GM18873 (cell line): ENCODE measurements around the gene FOXR1.
"Not testable (repeated sequence)": the region's sequence is repeated elsewhere in the genome, so short reads cannot be mapped to it uniquely, and the experiment has no call there.

Experiments used
- ATAC-seq: cut with Tn5 transposase; IDR thresholded peaks from one replicate; pipeline ENCODE4 v1.9.1; 2021; ENCODE audit warnings: mild to moderate bottlenecking, moderate library complexity, moderate number of reproducible peaks; ENCODE audit not compliant: unreplicated experiment, low FRiP score

FOXR1 gene

GRCh38 chr11:118991486-118992038, 20.0 kb downstream of the FOXR1 start:
- ATAC-seq: not testable (repeated sequence)

- ATAC-seq: peak; percentile 11
Observed at GRCh38 chr11:118996926-118997626, 25.5 kb downstream of the FOXR1 start.

- ATAC-seq: peak; percentile 78
Observed at GRCh38 chr11:118997627-118998387, 26.2 kb downstream of the FOXR1 start, which contains the start of gene CENATAC. Gene CENATAC, plus strand, starts transcription at chr11:118998138. Its CDS starts 60 bp downstream, at chr11:118998198.

- peak; percentile 5 for ATAC-seq
Observed at GRCh38 chr11:118998388-118998717, 26.8 kb downstream of the FOXR1 start.

- ATAC-seq: no peak
Observed at GRCh38 chr11:118998822-118999221, 27.3 kb downstream of the FOXR1 start.

GRCh38 chr11:119000906-119001305, 29.3 kb downstream of the FOXR1 start:
- no peak for ATAC-seq

- no peak for ATAC-seq
Observed at GRCh38 chr11:119006656-119007055, 35.1 kb downstream of the FOXR1 start.

GRCh38 chr11:119011476-119012053, 40.0 kb downstream of the FOXR1 start:
- no peak for ATAC-seq

GRCh38 chr11:119012629-119013170, 41.1 kb downstream of the FOXR1 start:
- ATAC-seq: no peak

- ATAC-seq: no peak
Observed at GRCh38 chr11:119014209-119014924, 42.8 kb downstream of the FOXR1 start.

GRCh38 chr11:119015054-119015611, 43.6 kb downstream of the FOXR1 start:
- no peak for ATAC-seq

GRCh38 chr11:119016216-119017009, 44.9 kb downstream of the FOXR1 start:
- no peak for ATAC-seq

- ATAC-seq: not testable (repeated sequence)
Observed at GRCh38 chr11:119017377-119017776, 45.8 kb downstream of the FOXR1 start.

GRCh38 chr11:119018074-119018938, 46.7 kb downstream of the FOXR1 start, which contains the start of the genes RPS25 and TRAPPC4:
Gene RPS25, minus strand, starts transcription at chr11:119018343. Its CDS starts 59 bp downstream, at chr11:119018284.
Gene TRAPPC4, plus strand, starts transcription at chr11:119018766. Its CDS starts 30 bp downstream, at chr11:119018796.
- ATAC-seq: peak; percentile 83

- no peak for ATAC-seq
Observed at GRCh38 chr11:119019996-119020395, 48.4 kb downstream of the FOXR1 start.

- ATAC-seq: no peak
Observed at GRCh38 chr11:119021631-119022030, 50.1 kb downstream of the FOXR1 start.

- ATAC-seq: no peak
Observed at GRCh38 chr11:119023741-119024140, 52.2 kb downstream of the FOXR1 start.
